ENCODE data around the gene NOC2L.
A peak's percentile ranks its signal among the peaks of the same experiment; 100 is the strongest.

The NOC2L gene

GRCh38 chr1:974687-975328 is 15.8 kb upstream of the NOC2L start:
- no peak for DNase-seq (ENCODE audit: low read depth, low spot score)

GRCh38 chr1:974293-974640 is 15.2 kb upstream of the NOC2L start:
- no peak for DNase-seq (ENCODE audit: low read depth, low spot score)

GRCh38 chr1:973459-974292 is 14.6 kb upstream of the NOC2L start:
- DNase-seq (ENCODE audit: low read depth, low spot score) = no peak

GRCh38 chr1:972726-973458 is 13.8 kb upstream of the NOC2L start:
- DNase-seq (ENCODE audit: low read depth, low spot score) = no peak

- DNase-seq (ENCODE audit: low read depth, low spot score) = no peak
These were observed 12.9 kb upstream of the NOC2L start for GRCh38 chr1:971751-972506.

GRCh38 chr1:970973-971730 is 12.1 kb upstream of the NOC2L start:
- no peak for DNase-seq (ENCODE audit: low read depth, low spot score)

GRCh38 chr1:970242-970972 is 11.4 kb upstream of the NOC2L start:
- no peak for DNase-seq (ENCODE audit: low read depth, low spot score)

- no peak for DNase-seq (ENCODE audit: low read depth, low spot score)
These were observed 10.3 kb upstream of the NOC2L start for GRCh38 chr1:969260-969855.

GRCh38 chr1:967466-968343 is 8.6 kb upstream of the NOC2L start:
- no peak for DNase-seq (ENCODE audit: low read depth, low spot score)

- DNase-seq (ENCODE audit: low read depth, low spot score) = peak; percentile 72
These were observed 7.7 kb upstream of the NOC2L start for GRCh38 chr1:966704-967300.

GRCh38 chr1:966135-966703 is 7.2 kb upstream of the NOC2L start, which contains the start of gene PLEKHN1:
PLEKHN1 (plus strand) TSS chr1:966482; CDS start chr1:966532, 50 bp downstream.
- no peak for DNase-seq (ENCODE audit: low read depth, low spot score)

- no peak for DNase-seq (ENCODE audit: low read depth, low spot score)
These were observed 6.6 kb upstream of the NOC2L start for GRCh38 chr1:965526-966134.

- no peak for DNase-seq (ENCODE audit: low read depth, low spot score)
These were observed 5.9 kb upstream of the NOC2L start for GRCh38 chr1:964691-965525.

GRCh38 chr1:963746-964525 is 4.9 kb upstream of the NOC2L start:
- DNase-seq (ENCODE audit: low read depth, low spot score) = no peak

- no peak for DNase-seq (ENCODE audit: low read depth, low spot score)
These were observed 4.2 kb upstream of the NOC2L start for GRCh38 chr1:963301-963651.
